Kasumi-1 (cell line): ENCODE data around the gene CPNE5.

Experiments
- DNase-seq, 2 experiments: peaks; one replicate each; lab custom pipeline; 2025; lab: John Stamatoyannopoulos, UW

Gene CPNE5

GRCh38 chr6:36791521-36792135 is 47.6 kb downstream of the CPNE5 start:
- DNase-seq = no peak

GRCh38 chr6:36791085-36791484 is 48.2 kb downstream of the CPNE5 start:
- DNase-seq = no peak

GRCh38 chr6:36788768-36789167 is 50.5 kb downstream of the CPNE5 start:
- DNase-seq = no peak

- DNase-seq = no peak
Measured at GRCh38 chr6:36788186-36788585, 51.1 kb downstream of the CPNE5 start.

GRCh38 chr6:36787210-36787609 is 52.0 kb downstream of the CPNE5 start:
- no peak for DNase-seq

- no peak for DNase-seq
Measured at GRCh38 chr6:36786055-36786675, 53.1 kb downstream of the CPNE5 start.

GRCh38 chr6:36784376-36784636 is 54.9 kb downstream of the CPNE5 start:
- DNase-seq = no peak

- no peak for DNase-seq
Measured at GRCh38 chr6:36783603-36784375, 55.5 kb downstream of the CPNE5 start.

- DNase-seq = no peak
Measured at GRCh38 chr6:36781669-36782068, 57.6 kb downstream of the CPNE5 start.

- peak; percentile 62 to 64 for DNase-seq
Measured at GRCh38 chr6:36780442-36781177, 58.6 kb downstream of the CPNE5 start.

- no peak for DNase-seq
Measured at GRCh38 chr6:36779227-36779626, 60.0 kb downstream of the CPNE5 start.

- peak; percentile 46 to 73 for DNase-seq
Measured at GRCh38 chr6:36777801-36778200, 61.4 kb downstream of the CPNE5 start.

GRCh38 chr6:36776167-36776566 is 63.1 kb downstream of the CPNE5 start:
- DNase-seq = no peak

- DNase-seq = no peak
Measured at GRCh38 chr6:36774331-36774730, 64.9 kb downstream of the CPNE5 start.

- DNase-seq = no peak
Measured at GRCh38 chr6:36772397-36772796, 66.8 kb downstream of the CPNE5 start.

- no peak for DNase-seq
Measured at GRCh38 chr6:36771145-36771544, 68.1 kb downstream of the CPNE5 start.

- peak; percentile 32 to 36 for DNase-seq
Measured at GRCh38 chr6:36769676-36770499, 69.4 kb downstream of the CPNE5 start.

- DNase-seq = peak in 1 of 2 experiments; percentile 36
Measured at GRCh38 chr6:36769183-36769675, 70.0 kb downstream of the CPNE5 start.

- DNase-seq = peak in 1 of 2 experiments; percentile 15
Measured at GRCh38 chr6:36766399-36766945, 72.8 kb downstream of the CPNE5 start.

- DNase-seq = peak; percentile 86 to 89
Measured at GRCh38 chr6:36765594-36766398, 73.4 kb downstream of the CPNE5 start.
